Stimulated activated naive CD4-positive, alpha-beta T cell treated with Interleukin-2 at 50 U/mL for 16 hours (primary cell): ENCODE results near the gene CHCHD3.
"Not testable (repeated sequence)": the region's sequence is repeated elsewhere in the genome, so short reads cannot be mapped to it uniquely, and the experiment has no call there.

Experiments
- DNase-seq: peaks from one replicate; lab custom pipeline; 2025; lab: John Stamatoyannopoulos, UW

CHCHD3 gene

GRCh38 chr7:132953468-132953867 is 128.4 kb downstream of the CHCHD3 start:
- DNase-seq = no peak

DNA sequence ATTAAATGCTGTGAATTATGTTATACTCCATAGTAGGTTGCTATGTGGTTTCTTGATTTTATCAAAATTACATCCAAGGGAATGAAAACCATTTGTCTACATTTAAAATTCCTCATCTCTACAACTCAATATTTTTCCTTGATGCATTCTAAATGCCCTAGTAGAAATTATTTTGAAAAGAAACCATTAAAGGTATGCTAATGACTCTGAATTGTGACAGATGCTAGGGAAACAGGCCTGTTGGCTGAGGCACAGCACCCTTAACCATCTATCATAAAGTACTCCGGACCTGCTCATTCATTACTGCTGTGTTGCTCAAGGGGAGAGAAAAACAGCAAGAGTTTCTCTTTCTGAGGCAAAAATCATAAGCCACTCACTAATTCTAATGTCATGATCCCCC is 131.2 kb downstream of the CHCHD3 start:
- DNase-seq = no peak

- no peak for DNase-seq
Measured at GRCh38 chr7:132947011-132947410, 134.9 kb downstream of the CHCHD3 start.

- no peak for DNase-seq
Measured at GRCh38 chr7:132944774-132945173, 137.1 kb downstream of the CHCHD3 start.

- DNase-seq = no peak
Measured at GRCh38 chr7:132943645-132944044, 138.2 kb downstream of the CHCHD3 start.

GRCh38 chr7:132942701-132943100 is 139.2 kb downstream of the CHCHD3 start:
- no peak for DNase-seq

GRCh38 chr7:132941905-132942304 is 140.0 kb downstream of the CHCHD3 start:
- no peak for DNase-seq

DNA sequence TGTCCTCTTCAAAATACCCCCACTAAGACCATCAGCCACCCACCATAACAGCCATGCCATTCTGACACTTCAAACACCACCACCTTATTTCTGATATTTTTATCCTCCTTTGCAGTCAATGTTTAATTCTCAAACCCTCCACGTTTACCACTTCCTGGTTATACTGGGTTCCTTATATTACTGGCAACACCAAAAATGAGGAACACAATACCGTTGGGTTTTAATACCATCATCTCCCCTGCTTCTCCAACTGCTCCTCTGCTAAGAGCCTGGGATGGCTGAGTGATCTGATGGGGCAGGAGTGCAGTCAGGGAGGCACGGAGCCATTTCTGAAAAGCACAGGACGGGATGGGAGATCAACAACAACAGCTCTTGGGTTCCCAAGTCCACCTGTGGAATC is 140.5 kb downstream of the CHCHD3 start:
- no peak for DNase-seq

DNA sequence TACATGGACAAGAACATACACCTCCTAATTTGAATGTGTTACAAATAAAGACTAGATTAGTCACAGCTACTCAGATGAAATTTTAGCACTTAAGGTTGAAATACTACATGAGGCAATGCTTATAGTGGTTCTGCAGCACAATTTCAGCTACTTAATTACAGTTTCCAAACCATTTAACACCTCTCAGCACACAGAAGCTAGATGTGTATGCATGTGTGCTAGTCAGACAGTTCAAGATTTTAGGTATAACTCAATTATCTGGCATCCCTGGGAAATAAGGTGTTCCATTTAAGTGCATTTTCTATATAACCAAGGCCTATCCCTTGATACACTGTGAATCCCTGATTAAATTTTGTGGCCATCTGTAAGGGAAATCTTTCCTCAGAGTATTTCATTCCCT is 141.8 kb downstream of the CHCHD3 start:
- no peak for DNase-seq

DNA sequence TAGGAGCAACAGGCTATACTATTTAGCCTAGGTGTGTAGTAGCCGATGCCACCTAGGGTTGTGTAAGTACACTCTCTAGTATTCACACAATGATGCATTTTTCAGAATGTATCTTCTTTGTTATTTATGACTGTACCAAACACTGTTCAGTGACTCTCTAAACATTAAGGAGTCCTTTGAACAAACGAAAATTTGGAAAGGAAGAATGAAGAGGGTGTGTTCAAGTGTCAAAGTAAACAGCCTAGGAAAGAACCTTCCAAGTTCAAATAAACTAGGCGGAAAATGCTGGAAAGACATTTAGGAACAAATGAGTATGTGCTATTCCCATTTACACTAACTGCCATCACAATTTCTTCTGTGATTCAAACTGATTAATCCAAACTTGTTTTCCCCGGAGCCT is 142.4 kb downstream of the CHCHD3 start:
- no peak for DNase-seq

DNA sequence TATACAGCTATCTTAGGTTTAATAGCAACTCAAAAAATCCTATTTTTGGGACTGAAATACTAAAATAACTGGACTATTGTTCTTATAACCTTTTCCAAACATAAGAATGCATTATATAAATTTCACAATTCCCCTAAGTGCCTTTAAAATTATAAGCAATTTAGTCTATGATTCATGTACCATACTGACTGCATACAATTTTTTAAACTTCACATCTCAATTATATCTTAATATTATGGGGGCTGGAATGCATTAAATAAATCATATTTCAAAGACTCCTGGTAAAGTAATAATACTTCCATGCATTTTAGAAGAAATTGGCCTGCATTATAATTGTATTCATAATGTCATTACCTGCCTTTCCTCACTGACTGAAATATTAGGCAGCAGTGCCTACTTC is 144.6 kb downstream of the CHCHD3 start:
- no peak for DNase-seq

DNA sequence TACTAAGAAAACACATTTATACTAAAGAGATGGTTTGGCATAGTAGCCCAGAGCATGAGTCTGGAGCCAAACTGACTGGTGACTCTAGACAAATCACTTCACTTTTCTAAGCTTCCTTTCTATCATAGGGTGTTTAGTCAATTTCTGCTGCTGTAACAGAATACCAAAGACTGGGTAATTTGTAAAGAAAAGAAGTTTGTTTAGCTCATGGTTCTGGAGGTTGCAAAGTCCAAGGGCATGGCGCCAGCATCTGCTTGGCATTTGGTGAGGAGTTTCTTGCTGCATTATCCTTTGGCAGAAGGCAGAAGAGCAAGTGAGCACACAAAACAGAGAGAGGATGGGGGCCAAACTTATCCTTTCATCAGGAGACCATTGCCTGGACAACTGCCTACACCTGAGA is 146.3 kb downstream of the CHCHD3 start:
- DNase-seq = no peak

DNA sequence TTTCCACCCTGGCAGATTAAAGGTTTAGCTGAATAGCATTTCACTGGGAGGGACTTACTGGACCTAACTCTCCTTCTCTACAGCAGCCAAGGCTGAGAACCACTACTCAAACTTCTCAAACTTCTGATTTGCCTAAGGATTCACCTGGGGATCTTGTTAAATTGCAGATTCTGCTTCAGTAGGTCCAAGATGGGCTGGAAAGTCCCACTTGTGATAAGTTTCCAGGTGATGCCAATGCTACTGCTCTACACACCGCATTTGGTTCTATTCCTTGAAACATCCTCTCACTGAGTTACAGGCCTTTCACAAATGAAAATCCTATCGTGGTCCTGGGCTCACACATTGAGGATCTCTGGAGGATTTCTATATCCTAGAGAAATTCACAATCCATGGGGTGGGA is 147.9 kb downstream of the CHCHD3 start:
- no peak for DNase-seq

- no peak for DNase-seq
Measured at GRCh38 chr7:132933072-132933458, 148.8 kb downstream of the CHCHD3 start.

- DNase-seq = no peak
Measured at GRCh38 chr7:132932296-132933071, 149.4 kb downstream of the CHCHD3 start.

DNA sequence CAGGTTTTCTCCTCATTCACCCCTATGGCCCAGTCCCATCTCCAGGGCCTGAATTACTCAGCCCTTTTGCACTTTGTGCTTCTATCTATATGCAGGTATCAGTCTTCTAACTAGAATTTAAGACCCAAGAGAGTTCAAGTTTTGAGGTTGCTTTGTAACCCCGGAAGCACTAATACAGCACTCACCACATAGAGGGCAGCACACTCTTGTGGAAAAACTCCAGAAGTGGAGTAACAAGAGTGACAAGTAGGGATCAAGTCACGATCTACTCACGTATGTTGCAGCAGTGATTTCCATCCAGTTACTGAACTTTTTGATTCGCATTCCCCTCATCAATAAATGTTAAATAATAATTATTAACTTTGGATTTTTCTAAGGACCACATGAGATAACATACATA is 151.0 kb downstream of the CHCHD3 start:
- DNase-seq = no peak

DNA sequence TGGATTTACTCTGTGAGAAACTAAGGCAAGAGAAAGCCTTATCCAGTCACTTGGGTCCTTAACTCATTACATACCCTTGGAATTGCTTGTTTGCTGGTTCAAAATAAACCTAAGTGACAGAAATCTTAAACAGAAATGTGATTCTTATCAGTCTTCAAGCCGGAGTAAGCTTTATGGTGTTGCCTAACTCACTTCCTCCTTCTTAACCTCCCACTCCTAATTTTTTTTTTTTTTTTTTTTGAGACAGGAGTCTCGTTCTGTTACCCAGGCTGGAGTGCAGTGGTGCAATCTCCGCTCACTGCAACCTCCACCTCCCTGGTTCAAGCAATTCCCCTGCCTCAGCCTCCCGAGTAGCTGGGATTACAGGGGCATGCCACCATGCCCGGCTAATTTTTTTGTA is 151.9 kb downstream of the CHCHD3 start:
- DNase-seq = not testable (repeated sequence)

- DNase-seq = no peak
Measured at GRCh38 chr7:132919771-132920170, 162.1 kb downstream of the CHCHD3 start.

DNA sequence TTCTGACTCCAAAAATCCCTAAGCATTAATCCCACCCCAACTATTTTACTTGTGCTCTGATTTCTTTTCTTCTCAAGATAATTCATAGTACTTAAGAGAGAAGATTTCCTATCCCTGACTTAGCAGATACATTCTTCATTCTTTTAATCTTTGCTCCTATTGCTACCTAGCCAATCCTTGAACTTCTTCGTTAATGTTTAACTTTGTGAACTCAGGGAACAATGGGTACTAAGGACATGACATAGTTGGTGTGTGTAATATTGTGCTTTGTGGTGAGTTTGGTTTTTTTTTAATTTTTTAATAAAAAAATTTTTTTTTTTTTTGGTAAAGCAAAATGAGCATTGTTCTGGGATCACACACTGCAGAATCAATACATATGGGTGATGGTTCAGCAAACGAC is 166.2 kb downstream of the CHCHD3 start:
- DNase-seq = no peak

DNA sequence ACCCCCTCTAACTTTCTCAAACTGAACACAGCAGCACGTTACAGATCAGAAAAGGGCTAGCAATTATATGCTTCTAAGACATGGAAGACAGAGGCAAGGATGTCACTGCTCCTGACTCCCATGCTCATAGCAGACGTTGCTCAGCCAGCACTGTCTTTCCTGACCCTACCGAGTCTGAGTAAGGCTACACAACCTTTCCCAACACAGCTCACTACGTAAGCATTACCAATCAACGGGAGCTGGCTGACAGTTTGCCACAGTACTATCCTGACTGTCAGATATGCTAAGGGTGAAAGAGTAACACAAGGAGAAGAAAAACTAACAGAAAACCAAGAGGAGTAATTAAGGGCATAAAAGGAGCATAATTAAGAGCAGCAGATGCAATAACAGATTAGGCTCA is 171.2 kb downstream of the CHCHD3 start:
- no peak for DNase-seq

DNA sequence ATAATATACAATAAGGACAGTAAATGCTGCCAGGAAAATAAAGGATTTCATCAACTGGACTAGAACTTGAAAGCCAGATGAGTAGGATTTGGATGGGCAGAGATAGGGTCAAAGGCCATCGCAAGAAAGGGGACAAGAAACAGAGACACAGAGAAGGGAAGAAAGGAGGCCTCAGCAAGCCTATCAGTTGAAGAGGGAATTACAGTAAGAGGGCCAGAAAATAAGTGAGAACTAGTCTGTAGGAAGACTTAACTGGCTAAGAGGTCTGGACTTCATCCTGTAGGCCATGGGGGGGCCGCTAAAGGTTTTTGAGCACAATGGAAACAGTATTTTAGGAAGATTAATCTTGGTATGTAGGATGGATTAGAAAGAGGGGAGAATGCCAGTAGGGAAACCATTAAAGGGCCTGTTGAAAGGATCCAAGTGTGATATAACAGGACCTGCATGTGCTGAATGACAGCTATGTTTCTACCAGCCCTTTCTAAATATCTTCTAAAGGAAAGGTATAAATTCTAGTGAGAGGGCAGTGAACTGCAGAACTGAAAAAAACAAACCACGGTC is 174.4 kb downstream of the CHCHD3 start:
- DNase-seq = no peak

DNA sequence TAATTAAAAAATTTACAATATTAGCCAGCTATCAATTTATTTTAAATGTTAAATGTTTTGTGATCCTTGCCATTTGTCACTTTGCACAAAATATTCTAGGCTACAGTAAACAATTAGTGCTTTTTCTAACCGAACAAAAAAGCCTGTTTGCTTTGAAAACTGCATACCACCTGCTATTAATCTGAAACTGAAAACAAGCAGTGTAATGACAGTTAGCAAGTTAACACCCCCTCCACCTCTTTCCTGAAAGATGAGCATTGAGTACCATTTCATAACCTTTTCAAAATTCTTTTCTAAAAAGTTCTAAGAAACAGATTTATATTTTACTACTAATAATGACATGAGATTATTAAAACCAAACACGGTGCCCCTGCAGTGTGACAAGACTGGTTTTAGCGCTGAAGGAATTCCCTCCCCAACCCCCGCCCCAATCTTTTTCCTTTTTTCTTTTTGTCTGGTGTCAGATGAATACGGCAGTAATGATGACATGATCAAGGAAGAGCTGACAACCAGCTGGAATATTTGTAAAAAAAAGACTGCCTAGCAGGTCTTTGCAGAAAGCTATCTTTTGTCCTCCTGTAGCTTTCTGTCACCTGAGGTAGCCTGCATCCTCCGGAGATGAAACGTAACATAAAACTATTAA is 175.6 kb downstream of the CHCHD3 start:
- DNase-seq = no peak

DNA sequence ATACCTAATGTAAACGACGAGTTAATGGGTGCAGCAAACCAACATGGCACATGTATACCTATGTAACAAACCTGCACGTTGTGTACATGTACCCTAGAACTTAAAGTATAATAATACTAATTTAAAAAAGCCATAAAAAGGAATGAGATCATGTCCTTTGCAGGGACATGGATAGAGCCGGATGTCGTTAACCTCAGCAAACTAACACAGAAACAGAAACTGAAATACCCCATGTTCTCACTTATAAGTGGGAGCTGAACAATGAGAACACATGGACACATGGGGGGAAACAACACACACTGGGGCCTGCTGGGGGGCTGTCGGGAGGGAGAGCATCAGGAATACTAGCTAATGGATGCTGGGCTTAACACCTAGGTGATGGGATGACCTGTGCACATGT is 176.8 kb downstream of the CHCHD3 start:
- DNase-seq = not testable (repeated sequence)

GRCh38 chr7:132904209-132904608 is 177.7 kb downstream of the CHCHD3 start:
- DNase-seq = no peak
